GM10266 (cell line): ENCODE measurements around the gene RASSF5.
A peak's percentile ranks its signal among the peaks of the same experiment; 100 is the strongest.

Experiments used
- DNase-seq: peaks from one replicate; pipeline ENCODE4 v3.0.0; 2012; ENCODE audit errors: extremely low spot score
- CTCF ChIP-seq: IDR thresholded peaks from 2 replicates; pipeline ENCODE4 v1.5.1; 2012; ENCODE audit warnings: mild to moderate bottlenecking, low read depth; ENCODE audit not compliant: control insufficient read depth, insufficient read depth; ENCODE audit errors: missing control alignments

Gene RASSF5

GRCh38 chr1:206489980-206490770, 17.2 kb upstream of the RASSF5 start:
- TF ChIP-seq CTCF = peak; percentile 84
- DNase-seq = peak; percentile 77

GRCh38 chr1:206490771-206491405, 16.4 kb upstream of the RASSF5 start:
- no peak for DNase-seq
- TF ChIP-seq CTCF = no peak

GRCh38 chr1:206491616-206492015, 15.7 kb upstream of the RASSF5 start:
- no peak for TF ChIP-seq CTCF
- no peak for DNase-seq

- no peak for DNase-seq
- TF ChIP-seq CTCF = no peak
Observed at GRCh38 chr1:206492589-206492988, 14.7 kb upstream of the RASSF5 start.

- DNase-seq = no peak
- no peak for TF ChIP-seq CTCF
Observed at GRCh38 chr1:206493279-206493678, 14.1 kb upstream of the RASSF5 start.

GRCh38 chr1:206495011-206495461, 12.3 kb upstream of the RASSF5 start:
- no peak for DNase-seq
- no peak for TF ChIP-seq CTCF

- TF ChIP-seq CTCF = no peak
- DNase-seq = peak; percentile 43
Observed at GRCh38 chr1:206495493-206496046, 11.8 kb upstream of the RASSF5 start.
